ENCODE results near the gene ANKFN1. TPM values are rescaled to one million over a fixed set of nuclear protein-coding genes. Genes with fewer than 3 reads are reported as not detected.

The ANKFN1 gene
- total RNA-seq, 1 donor from 2014 or later, result 0.96 TPM

- H3K4me1 Mint-ChIP-seq (ENCODE audit: low read depth, unreplicated experiment), result peaks cover 28% of the 10 kb centered on the region
- H3K36me3 Mint-ChIP-seq (ENCODE audit: unreplicated experiment), result no peaks in the 10 kb centered on the region
- no peak overlapping the region for H3K27ac Mint-ChIP-seq (ENCODE audit: unreplicated experiment)
- H3K4me3 Mint-ChIP-seq (ENCODE audit: unreplicated experiment), result no peak overlapping the region
- no peak for DNase-seq
- peaks cover 3% of the 10 kb centered on the region for H3K9me3 Mint-ChIP-seq (ENCODE audit: unreplicated experiment)
- TF ChIP-seq, protein P1, sequence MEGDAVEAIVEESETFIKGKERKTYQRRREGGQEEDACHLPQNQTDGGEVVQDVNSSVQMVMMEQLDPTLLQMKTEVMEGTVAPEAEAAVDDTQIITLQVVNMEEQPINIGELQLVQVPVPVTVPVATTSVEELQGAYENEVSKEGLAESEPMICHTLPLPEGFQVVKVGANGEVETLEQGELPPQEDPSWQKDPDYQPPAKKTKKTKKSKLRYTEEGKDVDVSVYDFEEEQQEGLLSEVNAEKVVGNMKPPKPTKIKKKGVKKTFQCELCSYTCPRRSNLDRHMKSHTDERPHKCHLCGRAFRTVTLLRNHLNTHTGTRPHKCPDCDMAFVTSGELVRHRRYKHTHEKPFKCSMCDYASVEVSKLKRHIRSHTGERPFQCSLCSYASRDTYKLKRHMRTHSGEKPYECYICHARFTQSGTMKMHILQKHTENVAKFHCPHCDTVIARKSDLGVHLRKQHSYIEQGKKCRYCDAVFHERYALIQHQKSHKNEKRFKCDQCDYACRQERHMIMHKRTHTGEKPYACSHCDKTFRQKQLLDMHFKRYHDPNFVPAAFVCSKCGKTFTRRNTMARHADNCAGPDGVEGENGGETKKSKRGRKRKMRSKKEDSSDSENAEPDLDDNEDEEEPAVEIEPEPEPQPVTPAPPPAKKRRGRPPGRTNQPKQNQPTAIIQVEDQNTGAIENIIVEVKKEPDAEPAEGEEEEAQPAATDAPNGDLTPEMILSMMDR (IDR thresholded peaks at IDR 0.05; ENCODE audit: partially characterized antibody, unreplicated experiment), result no peak
- peaks cover 3% of the 10 kb centered on the region for H3K27me3 Mint-ChIP-seq (ENCODE audit: unreplicated experiment)
These were observed 19.8 kb downstream of the ANKFN1 start for GRCh38 chr17:56173026-56173425.

DNA sequence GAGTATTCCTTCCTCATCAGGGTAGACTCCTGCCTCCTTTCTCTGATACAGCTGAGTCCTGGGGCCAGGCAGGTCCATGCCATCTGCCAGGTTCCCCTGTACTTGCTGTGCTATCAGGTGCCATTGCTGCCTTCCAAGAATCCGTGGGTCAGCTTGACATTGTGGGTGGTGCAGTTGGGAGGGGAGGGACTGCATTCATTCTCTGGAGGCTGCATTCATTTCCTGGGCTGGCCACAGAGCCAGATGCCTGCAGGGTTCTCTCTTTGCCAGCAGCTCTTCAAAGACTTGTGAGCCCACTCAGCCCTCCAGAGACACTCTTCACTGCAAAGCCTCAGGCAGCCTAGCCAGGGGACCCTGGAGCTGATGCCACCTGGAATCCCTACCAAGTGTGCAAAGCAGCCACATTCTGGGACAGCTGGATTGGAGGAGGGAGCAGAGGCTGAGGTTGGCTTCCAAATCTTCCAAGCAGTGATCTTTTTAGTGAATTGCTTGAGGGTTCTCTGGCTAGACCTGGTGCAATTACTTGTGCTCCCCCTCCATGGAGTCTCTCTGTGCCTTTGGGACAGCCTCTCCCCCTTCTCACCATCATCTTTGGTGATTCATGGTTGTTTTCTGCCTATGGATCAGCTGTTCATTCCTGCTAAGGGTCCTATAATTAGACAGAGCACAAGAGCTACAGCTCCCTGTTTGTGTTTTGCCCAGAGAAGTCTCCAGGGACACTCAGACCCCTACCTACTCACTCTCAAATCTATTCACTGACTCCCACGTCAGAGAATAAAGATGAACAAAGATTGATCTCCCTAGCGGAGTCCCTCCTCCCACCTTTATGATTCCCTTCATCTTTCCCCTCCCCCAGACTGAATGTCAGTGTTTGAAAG is 20.9 kb downstream of the ANKFN1 start:
- Mint-ChIP-seq H3K4me3 (ENCODE audit: unreplicated experiment) (peak overlapping the region; percentile 7), H3K36me3 (ENCODE audit: unreplicated experiment) (no peaks in the 10 kb centered on the region), H3K27ac (ENCODE audit: unreplicated experiment) (peak overlapping the region; percentile 92), H3K4me1 (ENCODE audit: low read depth, unreplicated experiment) (peaks cover 28% of the 10 kb centered on the region), H3K9me3 (ENCODE audit: unreplicated experiment) (peaks cover 1% of the 10 kb centered on the region), H3K27me3 (ENCODE audit: unreplicated experiment) (peaks cover 3% of the 10 kb centered on the region)
- TF ChIP-seq, protein P1 (IDR thresholded peaks at IDR 0.05; ENCODE audit: partially characterized antibody, unreplicated experiment), result no peak
- DNase-seq, result peak; percentile 33

DNA sequence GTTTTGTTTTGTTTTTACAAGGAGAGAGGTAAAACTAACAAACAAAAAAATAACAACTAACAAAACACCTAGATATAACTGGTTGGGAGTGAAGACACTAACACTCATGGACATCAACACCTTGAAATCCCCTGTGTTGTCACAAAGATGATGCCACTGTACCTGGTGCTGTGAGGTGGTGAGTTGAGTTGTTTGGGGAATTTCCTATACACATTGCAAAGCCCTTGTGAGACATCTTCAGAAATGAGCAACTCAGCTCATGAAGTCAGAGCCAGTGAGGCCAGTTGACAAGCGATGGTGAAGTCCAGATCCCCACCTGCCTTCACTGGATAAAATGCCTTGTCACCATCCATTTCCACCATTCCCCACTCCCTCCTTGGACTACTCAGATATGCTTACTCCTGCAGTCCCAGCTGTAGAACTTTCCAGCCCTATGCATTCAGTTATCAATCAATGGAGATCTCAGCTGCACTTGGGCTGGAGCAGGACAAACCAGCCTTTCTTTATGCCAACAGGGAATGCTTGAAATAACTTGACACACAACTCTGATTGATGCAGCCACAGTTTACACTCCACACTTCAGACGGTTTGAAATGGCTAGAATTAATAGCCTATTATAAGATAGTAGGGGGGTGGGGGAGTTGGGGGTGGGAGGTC is 22.2 kb downstream of the ANKFN1 start:
- TF ChIP-seq, protein P1 (IDR thresholded peaks at IDR 0.05; ENCODE audit: partially characterized antibody, unreplicated experiment), result no peak
- Mint-ChIP-seq H3K9me3 (ENCODE audit: unreplicated experiment) (peaks cover 1% of the 10 kb centered on the region), H3K27ac (ENCODE audit: unreplicated experiment) (peak overlapping the region; percentile 78), H3K4me3 (ENCODE audit: unreplicated experiment) (peak overlapping the region; percentile 47), H3K4me1 (ENCODE audit: low read depth, unreplicated experiment) (peaks cover 28% of the 10 kb centered on the region), H3K36me3 (ENCODE audit: unreplicated experiment) (no peaks in the 10 kb centered on the region), H3K27me3 (ENCODE audit: unreplicated experiment) (peaks cover 5% of the 10 kb centered on the region)
- DNase-seq, result no peak

GRCh38 chr17:56176091-56176490 is 22.8 kb downstream of the ANKFN1 start:
- Mint-ChIP-seq H3K4me1 (ENCODE audit: low read depth, unreplicated experiment) (peaks cover 28% of the 10 kb centered on the region), H3K27ac (ENCODE audit: unreplicated experiment) (no peak overlapping the region), H3K36me3 (ENCODE audit: unreplicated experiment) (no peaks in the 10 kb centered on the region), H3K9me3 (ENCODE audit: unreplicated experiment) (no peaks in the 10 kb centered on the region), H3K4me3 (ENCODE audit: unreplicated experiment) (no peak overlapping the region), H3K27me3 (ENCODE audit: unreplicated experiment) (peaks cover 5% of the 10 kb centered on the region)
- TF ChIP-seq, protein P1 (IDR thresholded peaks at IDR 0.05; ENCODE audit: partially characterized antibody, unreplicated experiment), result no peak
- no peak for DNase-seq

DNA sequence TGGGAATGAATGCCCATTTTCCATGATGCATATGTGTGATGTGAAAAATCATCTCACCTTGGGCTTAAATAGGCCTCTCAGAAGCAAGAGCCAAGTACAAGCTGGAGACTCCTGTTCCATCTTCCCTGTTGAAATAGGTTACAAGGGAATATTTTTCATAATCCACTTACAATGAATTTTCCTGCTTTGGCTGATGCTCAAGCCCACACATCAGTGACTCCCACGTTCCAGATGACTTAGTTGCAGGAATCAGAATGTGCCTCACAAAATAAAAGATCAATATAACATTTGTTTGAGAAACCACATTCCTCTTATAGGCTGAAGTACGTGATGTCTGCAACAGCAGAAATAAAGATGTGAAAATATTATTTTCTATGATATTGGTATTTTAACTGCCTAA is 24.1 kb downstream of the ANKFN1 start:
- no peak for DNase-seq
- no peak overlapping the region for H3K4me3 Mint-ChIP-seq (ENCODE audit: unreplicated experiment)
- no peaks in the 10 kb centered on the region for H3K9me3 Mint-ChIP-seq (ENCODE audit: unreplicated experiment)
- H3K4me1 Mint-ChIP-seq (ENCODE audit: low read depth, unreplicated experiment), result peaks cover 28% of the 10 kb centered on the region
- H3K27me3 Mint-ChIP-seq (ENCODE audit: unreplicated experiment), result peaks cover 5% of the 10 kb centered on the region
- H3K36me3 Mint-ChIP-seq (ENCODE audit: unreplicated experiment), result no peaks in the 10 kb centered on the region
- no peak overlapping the region for H3K27ac Mint-ChIP-seq (ENCODE audit: unreplicated experiment)
- TF ChIP-seq, protein P1 (IDR thresholded peaks at IDR 0.05; ENCODE audit: partially characterized antibody, unreplicated experiment), result no peak
